ACC112 (cell line): Measurements from ENCODE around the gene PTPRM.

Experiments used
- H2AFZ ChIP-seq: fragments of 200-600 bp; sonication (generic); one replicate; pipeline ENCODE4 v1.6.0; 2017; ENCODE audit warnings: antibody characterized with exemption, low read length; ENCODE audit not compliant: unreplicated experiment
- H3K27ac ChIP-seq: fragments of 200-600 bp; sonication (generic); 2 replicates; pipeline ENCODE4 v1.5.1; 2014; ENCODE audit warnings: low read depth, mild to moderate bottlenecking, antibody characterized with exemption, low read length, moderate library complexity
- H3K27me3 ChIP-seq: fragments of 200-600 bp; sonication (generic); 2 replicates; pipeline ENCODE4 v1.6.1; 2014; ENCODE audit warnings: mild to moderate bottlenecking, antibody characterized with exemption, low read length, moderate library complexity, mixed read lengths; ENCODE audit not compliant: insufficient read depth
- H3K36me3 ChIP-seq: fragments of 200-600 bp; sonication (generic); 2 replicates; pipeline ENCODE4 v1.6.1; 2016; ENCODE audit warnings: mild to moderate bottlenecking, antibody characterized with exemption, low read length, moderate library complexity, mixed read lengths; ENCODE audit not compliant: insufficient read depth
- H3K4me1 ChIP-seq: fragments of 200-600 bp; sonication (generic); one replicate; pipeline ENCODE4 v1.6.1; 2016; ENCODE audit warnings: low read length, mixed read lengths; ENCODE audit not compliant: insufficient read depth, unreplicated experiment, control insufficient read depth
- H3K4me3 ChIP-seq: fragments of 200-600 bp; sonication (generic); 2 replicates; pipeline ENCODE4 v1.5.1; 2014; ENCODE audit warnings: mild to moderate bottlenecking, low read depth, low read length
- H3K79me2 ChIP-seq: fragments of 200-600 bp; sonication (generic); one replicate; pipeline ENCODE4 v1.6.0; 2016; ENCODE audit warnings: low read length; ENCODE audit not compliant: control insufficient read depth, unreplicated experiment, insufficient read depth

PTPRM gene

GRCh38 chr18:8254654-8255053 lies 687.5 kb downstream of the PTPRM start:
- Histone ChIP-seq H3K27me3 (no peaks in the 10 kb centered on the region), H3K4me1 (no peaks in the 10 kb centered on the region), H3K4me3 (no peak overlapping the region), H3K79me2 (no peaks in the 10 kb centered on the region), H2AFZ (no peak overlapping the region), H3K27ac (no peak overlapping the region), H3K36me3 (no peaks in the 10 kb centered on the region)

GRCh38 chr18:8257851-8258434 lies 690.8 kb downstream of the PTPRM start:
- Histone ChIP-seq H3K27me3 (no peaks in the 10 kb centered on the region), H3K36me3 (no peaks in the 10 kb centered on the region), H2AFZ (no peak overlapping the region), H3K27ac (no peak overlapping the region), H3K4me1 (no peaks in the 10 kb centered on the region), H3K79me2 (no peaks in the 10 kb centered on the region), H3K4me3 (no peak overlapping the region)

- Histone ChIP-seq H2AFZ (no peak overlapping the region), H3K36me3 (no peaks in the 10 kb centered on the region), H3K4me3 (no peak overlapping the region), H3K79me2 (no peaks in the 10 kb centered on the region), H3K4me1 (no peaks in the 10 kb centered on the region), H3K27ac (no peak overlapping the region), H3K27me3 (no peaks in the 10 kb centered on the region)
Observed at GRCh38 chr18:8260319-8260718, 693.2 kb downstream of the PTPRM start.

- H3K4me1 ChIP-seq, result no peaks in the 10 kb centered on the region
- H2AFZ ChIP-seq, result no peak overlapping the region
- no peaks in the 10 kb centered on the region for H3K79me2 ChIP-seq
- no peaks in the 10 kb centered on the region for H3K36me3 ChIP-seq
- no peak overlapping the region for H3K27ac ChIP-seq
- H3K27me3 ChIP-seq, result no peaks in the 10 kb centered on the region
- no peak overlapping the region for H3K4me3 ChIP-seq
Observed at GRCh38 chr18:8260827-8261226, 693.7 kb downstream of the PTPRM start.

- H3K79me2 ChIP-seq, result no peaks in the 10 kb centered on the region
- H3K36me3 ChIP-seq, result no peaks in the 10 kb centered on the region
- H3K4me3 ChIP-seq, result no peak overlapping the region
- H3K4me1 ChIP-seq, result no peaks in the 10 kb centered on the region
- no peak overlapping the region for H3K27ac ChIP-seq
- H3K27me3 ChIP-seq, result no peaks in the 10 kb centered on the region
- no peak overlapping the region for H2AFZ ChIP-seq
Observed at GRCh38 chr18:8261651-8262091, 694.6 kb downstream of the PTPRM start.

- no peaks in the 10 kb centered on the region for H3K79me2 ChIP-seq
- H3K27ac ChIP-seq, result no peak overlapping the region
- no peaks in the 10 kb centered on the region for H3K36me3 ChIP-seq
- H3K4me1 ChIP-seq, result no peaks in the 10 kb centered on the region
- H3K4me3 ChIP-seq, result no peak overlapping the region
- no peak overlapping the region for H2AFZ ChIP-seq
- H3K27me3 ChIP-seq, result no peaks in the 10 kb centered on the region
Observed at GRCh38 chr18:8262221-8262620, 695.1 kb downstream of the PTPRM start.

- Histone ChIP-seq H3K79me2 (no peaks in the 10 kb centered on the region), H3K27ac (no peak overlapping the region), H3K4me1 (no peaks in the 10 kb centered on the region), H3K4me3 (no peak overlapping the region), H3K27me3 (no peaks in the 10 kb centered on the region), H2AFZ (no peak overlapping the region), H3K36me3 (no peaks in the 10 kb centered on the region)
Observed at GRCh38 chr18:8264116-8264515, 697.0 kb downstream of the PTPRM start.

- Histone ChIP-seq H3K27ac (no peak overlapping the region), H3K36me3 (0 out of 2 replicates have a peak, but pooled peaks cover 2% of the 10 kb centered on the region), H3K4me1 (no peaks in the 10 kb centered on the region), H3K79me2 (no peaks in the 10 kb centered on the region), H2AFZ (no peak overlapping the region), H3K27me3 (no peaks in the 10 kb centered on the region), H3K4me3 (no peak overlapping the region)
Observed at GRCh38 chr18:8264861-8265411, 697.8 kb downstream of the PTPRM start.

- Histone ChIP-seq H2AFZ (no peak overlapping the region), H3K27ac (no peak overlapping the region), H3K79me2 (no peaks in the 10 kb centered on the region), H3K36me3 (0 out of 2 replicates have a peak, but pooled peaks cover 2% of the 10 kb centered on the region), H3K4me1 (no peaks in the 10 kb centered on the region), H3K4me3 (no peak overlapping the region), H3K27me3 (no peaks in the 10 kb centered on the region)
Observed at GRCh38 chr18:8272254-8272653, 705.1 kb downstream of the PTPRM start.

- no peaks in the 10 kb centered on the region for H3K79me2 ChIP-seq
- no peaks in the 10 kb centered on the region for H3K27me3 ChIP-seq
- H2AFZ ChIP-seq, result no peak overlapping the region
- H3K27ac ChIP-seq, result no peak overlapping the region
- H3K4me1 ChIP-seq, result no peaks in the 10 kb centered on the region
- H3K4me3 ChIP-seq, result no peak overlapping the region
- H3K36me3 ChIP-seq, result 0 out of 2 replicates have a peak, but pooled peaks cover 2% of the 10 kb centered on the region
Observed at GRCh38 chr18:8274370-8274769, 707.3 kb downstream of the PTPRM start.

GRCh38 chr18:8276406-8276805 lies 709.3 kb downstream of the PTPRM start:
- no peaks in the 10 kb centered on the region for H3K79me2 ChIP-seq
- H3K27me3 ChIP-seq, result no peaks in the 10 kb centered on the region
- H2AFZ ChIP-seq, result no peak overlapping the region
- no peaks in the 10 kb centered on the region for H3K36me3 ChIP-seq
- H3K4me3 ChIP-seq, result no peak overlapping the region
- no peak overlapping the region for H3K27ac ChIP-seq
- H3K4me1 ChIP-seq, result no peaks in the 10 kb centered on the region
